Measurements from ENCODE around the gene IL36B.

- TF ChIP-seq CTCF (IDR thresholded peaks at IDR 0.05; ENCODE audit: poor library complexity): no peak
- TF ChIP-seq EZH2 (IDR thresholded peaks at IDR 0.05; ENCODE audit: borderline replicate concordance): no peak
These were observed 58.8 kb downstream of the IL36B start for GRCh38 chr2:112993831-112994230.

Data from hepatocyte (in vitro differentiated cells).